IPS-15b (cell line): ENCODE measurements around the gene MROH2A.
"Not testable (repeated sequence)": the region's sequence is repeated elsewhere in the genome, so short reads cannot be mapped to it uniquely, and the experiment has no call there.

ENCODE experiments used
- H3K27me3 ChIP-seq: one replicate; pipeline ENCODE4 v1.6.1; 2013; ENCODE audit warnings: low read length; ENCODE audit not compliant: control insufficient read depth, insufficient read depth
- H3K36me3 ChIP-seq: one replicate; pipeline ENCODE4 v1.6.1; 2013; ENCODE audit warnings: low read length; ENCODE audit not compliant: control insufficient read depth, insufficient read depth
- H3K4me1 ChIP-seq: one replicate; pipeline ENCODE4 v1.6.1; 2013; ENCODE audit warnings: mild to moderate bottlenecking, low read length; ENCODE audit not compliant: control insufficient read depth, insufficient read depth
- H3K4me3 ChIP-seq: one replicate; pipeline ENCODE4 v1.5.1; 2013; ENCODE audit warnings: low read depth, low read length
- H3K9ac ChIP-seq: one replicate; pipeline ENCODE4 v1.6.1; 2013; ENCODE audit warnings: low read depth, mild to moderate bottlenecking, low read length
- H3K9me3 ChIP-seq: one replicate; pipeline ENCODE4 v1.6.1; 2013; ENCODE audit warnings: mild to moderate bottlenecking, low read length; ENCODE audit not compliant: control insufficient read depth, insufficient read depth

Gene MROH2A

GRCh38 chr2:233862261-233862768 lies 84.2 kb downstream of the MROH2A start:
- no peaks in the 10 kb centered on the region for H3K4me1 ChIP-seq
- H3K9ac ChIP-seq = no peak overlapping the region
- H3K9me3 ChIP-seq = no peaks in the 10 kb centered on the region
- no peaks in the 10 kb centered on the region for H3K27me3 ChIP-seq
- no peak overlapping the region for H3K4me3 ChIP-seq
- no peaks in the 10 kb centered on the region for H3K36me3 ChIP-seq

GRCh38 chr2:233865838-233866237 lies 87.7 kb downstream of the MROH2A start:
- Histone ChIP-seq H3K36me3 (no peaks in the 10 kb centered on the region), H3K9ac (no peak overlapping the region), H3K9me3 (no peaks in the 10 kb centered on the region), H3K4me3 (no peak overlapping the region), H3K27me3 (no peaks in the 10 kb centered on the region), H3K4me1 (no peaks in the 10 kb centered on the region)

- Histone ChIP-seq H3K4me1 (no peaks in the 10 kb centered on the region), H3K27me3 (peaks cover 3% of the 10 kb centered on the region), H3K9ac (no peak overlapping the region), H3K36me3 (no peaks in the 10 kb centered on the region), H3K4me3 (no peak overlapping the region), H3K9me3 (no peaks in the 10 kb centered on the region)
Observed at GRCh38 chr2:233866479-233866878, 88.3 kb downstream of the MROH2A start.

GRCh38 chr2:233867993-233868532 lies 89.9 kb downstream of the MROH2A start, which contains the start of gene MSL3B:
Gene MSL3B (minus strand): TSS chr2:233868386.
- Histone ChIP-seq H3K9ac (peak within 1 kb of the TSS; percentile 68), H3K36me3 (no peaks in the 10 kb centered on the region), H3K9me3 (no peaks in the 10 kb centered on the region), H3K4me1 (no peaks in the 10 kb centered on the region), H3K27me3 (peaks cover 3% of the 10 kb centered on the region), H3K4me3 (peak within 1 kb of the TSS; percentile 74)

- H3K4me1 ChIP-seq = no peaks in the 10 kb centered on the region
- H3K9ac ChIP-seq = no peak overlapping the region
- H3K9me3 ChIP-seq = no peaks in the 10 kb centered on the region
- no peaks in the 10 kb centered on the region for H3K36me3 ChIP-seq
- H3K27me3 ChIP-seq = peaks cover 6% of the 10 kb centered on the region
- no peak overlapping the region for H3K4me3 ChIP-seq
Observed at GRCh38 chr2:233871432-233871831, 93.3 kb downstream of the MROH2A start.

GRCh38 chr2:233872125-233872524 lies 94.0 kb downstream of the MROH2A start:
- H3K27me3 ChIP-seq, H3K4me1 ChIP-seq, H3K9ac ChIP-seq, H3K4me3 ChIP-seq, H3K9me3 ChIP-seq, H3K36me3 ChIP-seq: not testable (repeated sequence)

- Histone ChIP-seq H3K4me3 (no peak overlapping the region), H3K36me3 (no peaks in the 10 kb centered on the region), H3K9me3 (no peaks in the 10 kb centered on the region), H3K27me3 (peaks cover 5% of the 10 kb centered on the region), H3K4me1 (no peaks in the 10 kb centered on the region), H3K9ac (no peak overlapping the region)
Observed at GRCh38 chr2:233882353-233882752, 104.2 kb downstream of the MROH2A start.
